DOHH2 (cell line): ENCODE measurements around the gene KCNIP4.

ENCODE experiments used
- H3F3A ChIP-seq: fragments of 200-600 bp; sonication (generic), shearing (Covaris generic); 2 replicates; pipeline ENCODE4 v1.6.0; 2016; ENCODE audit warnings: antibody characterized with exemption, mild to moderate bottlenecking; ENCODE audit not compliant: control insufficient read depth, insufficient read depth
- H3K27ac ChIP-seq: fragments of 200-600 bp; sonication (generic); 2 replicates; pipeline ENCODE4 v1.5.1; 2014; ENCODE audit warnings: low read depth, mild to moderate bottlenecking, low read length, moderate library complexity
- H3K27me3 ChIP-seq: fragments of 200-600 bp; sonication (generic); 2 replicates; pipeline ENCODE4 v1.6.1; 2014; ENCODE audit warnings: mild to moderate bottlenecking, low read length, mixed read lengths; ENCODE audit not compliant: control insufficient read depth
- H3K36me3 ChIP-seq: fragments of 200-600 bp; sonication (generic); 2 replicates; pipeline ENCODE4 v1.6.1; 2014; ENCODE audit warnings: mild to moderate bottlenecking, low read length, moderate library complexity, mixed read lengths; ENCODE audit not compliant: control insufficient read depth
- H3K4me1 ChIP-seq: fragments of 200-600 bp; sonication (generic); 2 replicates; pipeline ENCODE4 v1.6.1; 2014; ENCODE audit warnings: mild to moderate bottlenecking, low read length, mixed read lengths; ENCODE audit not compliant: control insufficient read depth
- H3K4me2 ChIP-seq: fragments of 200-600 bp; sonication (generic); 2 replicates; pipeline ENCODE4 v1.6.0; 2014; ENCODE audit warnings: mild to moderate bottlenecking, low read length, moderate library complexity
- H3K4me3 ChIP-seq: fragments of 200-600 bp; sonication (generic); 2 replicates; pipeline ENCODE4 v1.5.1; 2014; ENCODE audit warnings: mild to moderate bottlenecking, low read length, mixed read lengths
- H3K79me2 ChIP-seq: fragments of 200-600 bp; sonication (generic); 2 replicates; pipeline ENCODE4 v1.6.1; 2014; ENCODE audit warnings: mild to moderate bottlenecking, low read length, mixed read lengths; ENCODE audit not compliant: control insufficient read depth
- H3K9me2 ChIP-seq: fragments of 200-600 bp; sonication (generic); replicated peaks from 2 replicates; pipeline ENCODE4 v1.6.1; 2014; ENCODE audit warnings: mild to moderate bottlenecking, low read length, mixed read lengths; ENCODE audit not compliant: control insufficient read depth
- H3K9me3 ChIP-seq: fragments of 200-600 bp; sonication (generic); 2 replicates; pipeline ENCODE4 v1.6.1; 2014; ENCODE audit warnings: antibody characterized with exemption, low read length, mixed read lengths; ENCODE audit not compliant: control insufficient read depth, insufficient read depth
- H4K20me1 ChIP-seq: fragments of 200-600 bp; sonication (generic); 2 replicates; pipeline ENCODE4 v1.6.0; 2014; ENCODE audit warnings: low read depth, mild to moderate bottlenecking, antibody characterized with exemption, low read length, moderate library complexity; ENCODE audit not compliant: control insufficient read depth, insufficient read depth
- CTCF ChIP-seq: fragments of 200-600 bp; sonication (generic); IDR thresholded peaks from one replicate; pipeline ENCODE4 v1.5.1; 2014; ENCODE audit warnings: antibody characterized with exemption, mild to moderate bottlenecking, low read depth, low read length; ENCODE audit not compliant: poor library complexity, severe bottlenecking
- EZH2phosphoT487 ChIP-seq: fragments of 200-600 bp; sonication (generic); IDR thresholded peaks from 2 replicates; pipeline ENCODE4 v1.6.1; 2017; ENCODE audit warnings: borderline replicate concordance, mild to moderate bottlenecking, antibody characterized with exemption, low read length, moderate library complexity, mixed read lengths

The KCNIP4 gene

GRCh38 chr4:21467551-21467950, 481.0 kb downstream of the KCNIP4 start:
- Histone ChIP-seq H3K4me2 (no peak overlapping the region), H3F3A (no peaks in the 10 kb centered on the region), H3K9me2 (no peaks in the 10 kb centered on the region), H3K27ac (no peak overlapping the region), H3K9me3 (no peaks in the 10 kb centered on the region; the same call in 1 of the 2 replicates), H3K27me3 (no peaks in the 10 kb centered on the region), H3K4me1 (no peaks in the 10 kb centered on the region), H3K4me3 (no peak overlapping the region), H4K20me1 (no peaks in the 10 kb centered on the region), H3K79me2 (no peaks in the 10 kb centered on the region), H3K36me3 (no peaks in the 10 kb centered on the region)
- TF ChIP-seq EZH2phosphoT487 (no peak), CTCF (no peak)

DNA sequence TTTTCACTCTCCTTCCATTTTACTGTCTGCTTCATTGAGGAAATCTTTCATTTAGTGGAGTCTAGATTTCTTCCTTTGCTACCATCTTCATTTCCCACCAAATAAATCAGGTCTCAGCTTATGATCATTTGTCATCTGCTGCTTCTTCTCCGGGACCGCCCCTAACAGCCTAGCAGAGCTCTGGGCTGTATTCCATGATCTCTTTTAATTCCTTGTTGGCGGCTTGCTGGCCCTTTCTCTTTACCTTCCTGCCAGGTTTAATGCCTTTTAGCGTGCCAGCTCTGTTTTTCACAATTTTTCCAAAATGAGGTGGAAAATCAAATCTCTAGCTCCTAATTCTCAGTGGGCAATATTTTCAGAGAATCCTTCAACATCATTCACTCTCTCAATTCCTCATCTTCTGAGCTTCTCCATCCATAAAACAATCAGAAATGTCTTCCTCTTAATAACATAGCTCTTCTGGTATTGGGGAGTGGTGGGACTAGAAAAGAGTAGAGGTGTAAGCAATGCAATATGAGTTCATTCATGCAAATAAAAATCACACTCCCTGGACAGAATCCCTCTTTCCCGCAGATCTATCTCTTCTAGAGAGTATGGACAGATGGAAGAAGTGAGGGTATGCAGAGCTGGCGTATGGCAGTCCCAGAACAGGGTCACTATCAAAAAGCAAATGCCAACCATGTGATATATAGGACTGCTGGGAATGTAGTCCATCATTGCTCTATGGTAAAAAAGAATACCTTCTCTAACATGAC, 491.3 kb downstream of the KCNIP4 start:
- no peaks in the 10 kb centered on the region for H3K9me2 ChIP-seq
- no peaks in the 10 kb centered on the region for H3K79me2 ChIP-seq
- H3K9me3 ChIP-seq: no peaks in the 10 kb centered on the region
- TF ChIP-seq EZH2phosphoT487: no peak
- TF ChIP-seq CTCF: no peak
- no peak overlapping the region for H3K27ac ChIP-seq
- H3K4me2 ChIP-seq: no peak overlapping the region
- H3K36me3 ChIP-seq: no peaks in the 10 kb centered on the region
- H3K27me3 ChIP-seq: no peaks in the 10 kb centered on the region
- no peak overlapping the region for H3K4me3 ChIP-seq
- H3K4me1 ChIP-seq: no peaks in the 10 kb centered on the region
- H3F3A ChIP-seq: no peaks in the 10 kb centered on the region
- H4K20me1 ChIP-seq: no peaks in the 10 kb centered on the region

- TF ChIP-seq EZH2phosphoT487: no peak
- no peak for TF ChIP-seq CTCF
These were observed 493.7 kb downstream of the KCNIP4 start for GRCh38 chr4:21454831-21455230.

More at GRCh38 chr4:21454831-21455230, 493.7 kb downstream of the KCNIP4 start:
- H3K9me2 ChIP-seq: no peaks in the 10 kb centered on the region
- H3K4me3 ChIP-seq: no peak overlapping the region
- H3K27me3 ChIP-seq: no peaks in the 10 kb centered on the region
- no peaks in the 10 kb centered on the region for H3K36me3 ChIP-seq
- no peaks in the 10 kb centered on the region for H3K4me1 ChIP-seq
- H3K9me3 ChIP-seq: no peaks in the 10 kb centered on the region
- H3K27ac ChIP-seq: no peak overlapping the region
- no peaks in the 10 kb centered on the region for H4K20me1 ChIP-seq
- H3K4me2 ChIP-seq: no peak overlapping the region
- H3K79me2 ChIP-seq: no peaks in the 10 kb centered on the region
- no peaks in the 10 kb centered on the region for H3F3A ChIP-seq
